GM21360 (cell line): ENCODE results near the gene LRATD1.

ENCODE experiments used
- ATAC-seq: cut with Tn5 transposase; IDR thresholded peaks from one replicate; pipeline ENCODE4 v1.9.1; 2021; ENCODE audit warnings: mild to moderate bottlenecking, moderate library complexity; ENCODE audit not compliant: unreplicated experiment

Gene LRATD1

DNA sequence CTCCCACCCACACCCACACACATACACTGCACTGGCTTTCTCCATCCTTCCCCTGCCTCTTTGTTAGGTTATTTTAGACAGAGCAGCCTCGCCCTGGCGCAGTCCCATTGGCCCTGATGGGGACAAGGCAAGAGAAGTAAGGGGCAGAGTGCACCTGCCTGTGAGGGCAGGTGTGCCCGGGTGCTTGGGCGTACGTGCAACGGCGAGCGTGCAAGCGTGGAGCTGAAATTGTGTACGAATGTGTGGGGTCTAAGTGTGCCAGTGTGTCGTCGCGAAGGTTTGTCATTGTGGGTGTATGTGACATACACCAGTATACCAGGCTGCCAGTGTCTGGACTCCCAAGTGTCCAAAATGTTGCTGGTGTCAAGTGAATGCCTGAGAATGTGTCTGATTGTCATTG is 544 bp downstream of the LRATD1 start:
- no peak for ATAC-seq

DNA sequence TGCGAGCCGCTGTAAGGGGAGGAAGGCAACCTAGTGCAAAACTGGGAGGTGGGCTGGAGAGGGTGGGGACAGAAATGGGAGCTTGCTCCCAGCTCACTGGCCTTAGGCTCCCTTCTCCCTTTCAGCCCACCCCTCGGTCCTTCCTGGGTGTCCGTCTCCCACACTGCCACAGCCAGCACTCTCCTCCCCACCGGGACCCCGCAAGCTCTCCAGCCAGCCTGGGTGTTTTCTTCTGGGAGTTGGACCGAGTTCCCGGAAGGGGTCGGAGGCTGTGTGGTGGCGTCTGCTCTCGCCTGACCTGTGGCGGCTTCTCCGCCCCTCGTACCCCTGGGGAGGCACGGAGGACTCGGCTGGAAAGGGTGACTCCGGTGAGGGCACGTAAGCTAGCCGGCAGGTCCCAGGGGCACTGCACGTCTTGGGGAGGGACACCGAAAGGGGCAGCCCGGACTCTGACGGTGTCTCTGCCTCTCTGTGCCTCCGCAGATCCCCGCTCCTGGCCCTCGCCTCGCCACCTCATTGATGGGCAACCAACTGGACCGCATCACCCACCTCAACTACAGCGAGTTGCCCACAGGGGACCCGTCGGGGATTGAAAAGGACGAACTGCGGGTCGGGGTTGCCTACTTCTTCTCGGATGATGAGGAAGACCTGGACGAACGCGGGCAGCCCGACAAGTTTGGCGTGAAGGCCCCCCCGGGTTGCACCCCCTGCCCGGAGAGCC is 1.1 kb downstream of the LRATD1 start:
- ATAC-seq, result no peak

DNA sequence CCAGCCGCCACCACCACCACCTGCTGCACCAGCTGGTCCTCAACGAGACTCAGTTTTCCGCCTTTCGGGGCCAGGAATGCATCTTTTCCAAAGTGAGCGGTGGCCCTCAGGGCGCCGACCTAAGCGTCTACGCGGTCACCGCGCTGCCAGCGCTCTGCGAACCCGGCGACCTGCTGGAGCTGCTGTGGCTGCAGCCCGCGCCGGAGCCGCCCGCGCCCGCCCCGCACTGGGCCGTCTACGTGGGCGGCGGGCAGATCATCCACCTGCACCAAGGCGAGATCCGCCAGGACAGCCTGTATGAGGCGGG is 1.6 kb downstream of the LRATD1 start:
- no peak for ATAC-seq

DNA sequence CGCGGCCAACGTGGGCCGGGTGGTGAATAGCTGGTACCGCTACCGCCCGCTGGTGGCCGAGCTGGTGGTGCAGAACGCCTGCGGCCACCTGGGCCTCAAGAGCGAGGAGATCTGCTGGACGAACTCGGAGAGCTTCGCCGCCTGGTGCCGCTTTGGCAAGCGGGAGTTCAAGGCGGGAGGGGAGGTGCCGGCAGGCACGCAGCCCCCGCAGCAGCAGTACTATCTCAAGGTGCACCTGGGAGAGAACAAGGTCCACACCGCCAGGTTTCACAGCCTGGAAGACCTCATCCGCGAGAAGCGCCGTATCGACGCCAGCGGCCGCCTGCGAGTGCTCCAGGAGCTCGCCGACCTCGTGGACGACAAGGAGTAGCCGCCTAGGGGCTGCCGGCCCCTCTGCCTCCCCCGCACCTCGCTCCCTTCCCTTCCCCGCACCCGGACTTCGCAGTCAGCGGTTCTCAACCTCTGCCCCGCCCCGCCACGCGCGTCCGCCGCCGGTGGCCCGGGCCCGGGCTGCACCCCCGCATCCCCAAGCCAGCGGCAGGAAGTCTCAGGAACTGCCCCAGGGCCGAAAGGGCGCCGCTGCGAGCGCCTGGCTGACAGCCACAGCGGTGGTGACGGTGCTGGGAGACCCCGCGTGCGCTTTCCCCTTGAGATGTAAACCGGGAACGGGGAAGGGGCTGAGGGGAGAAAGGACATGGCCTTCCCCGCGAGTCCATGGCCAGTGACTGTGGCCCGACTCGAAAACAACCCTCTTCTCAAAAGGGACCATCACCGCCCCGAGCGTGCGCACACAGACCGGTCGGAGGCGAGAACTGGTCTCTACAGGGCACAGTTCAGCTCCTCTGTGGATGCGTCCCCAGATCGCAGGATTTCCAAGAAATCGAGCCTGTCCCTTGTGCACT is 2.2 kb downstream of the LRATD1 start:
- ATAC-seq, result peak; percentile 47

DNA sequence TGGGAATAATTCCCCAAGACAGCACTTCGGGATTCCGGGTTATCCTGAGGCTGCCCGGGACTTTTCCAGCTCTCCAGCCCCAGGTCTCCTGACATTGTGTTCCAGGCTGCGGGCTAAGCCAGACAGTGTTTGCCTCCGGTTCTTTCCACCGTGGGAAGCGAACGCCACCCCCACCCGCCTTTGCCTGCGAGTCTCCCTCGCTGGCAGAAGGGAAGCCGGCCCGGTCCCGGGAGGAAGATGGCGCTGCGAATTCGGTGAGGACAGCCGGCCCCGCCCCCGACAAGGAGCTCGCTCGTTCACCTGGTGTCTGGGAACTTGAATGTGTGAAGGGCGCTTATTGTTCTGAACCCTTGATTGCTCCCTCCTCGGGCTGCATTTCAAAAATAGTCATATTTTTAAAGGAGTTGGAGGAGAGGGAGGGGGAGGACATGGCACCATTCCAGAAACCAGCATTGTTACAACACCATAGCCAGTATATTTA is 2.9 kb downstream of the LRATD1 start:
- ATAC-seq, result no peak

DNA sequence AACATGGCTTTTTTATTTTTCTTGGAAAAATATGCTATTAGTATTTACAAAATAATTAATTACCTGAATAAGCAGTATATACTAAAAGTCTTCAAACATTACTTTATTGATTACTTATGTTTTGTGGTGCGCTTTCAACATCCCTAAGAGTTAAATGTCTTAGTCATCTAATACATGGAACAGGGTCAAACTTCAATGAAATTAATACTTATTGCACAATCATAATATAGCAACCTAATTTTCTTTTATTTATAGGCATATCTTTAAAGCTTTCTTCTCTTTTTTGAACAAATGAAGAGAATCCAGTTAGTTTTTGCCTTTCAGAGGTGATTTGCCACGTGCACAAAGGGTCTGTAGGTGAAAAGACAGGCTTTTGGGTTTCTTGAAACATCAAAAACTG is 6.0 kb downstream of the LRATD1 start:
- no peak for ATAC-seq

DNA sequence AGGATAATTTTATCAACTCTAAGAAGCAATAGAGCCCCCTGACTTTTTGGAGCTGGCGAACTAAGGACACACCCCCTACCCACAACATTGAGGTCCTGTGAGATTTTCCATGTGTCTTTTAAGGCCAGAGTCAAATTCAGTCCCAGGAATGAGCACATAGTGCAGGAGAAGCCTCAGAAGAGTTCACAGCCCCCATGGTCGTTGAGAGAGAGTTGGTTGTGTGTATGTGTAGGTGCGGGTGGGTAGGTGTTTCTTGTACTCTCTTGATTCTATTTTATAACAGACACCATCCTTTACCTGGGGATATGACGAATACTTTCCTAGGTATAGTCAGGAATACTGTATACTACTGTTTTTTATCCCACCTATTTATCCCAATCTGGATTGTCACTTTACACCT is 8.6 kb downstream of the LRATD1 start:
- no peak for ATAC-seq

DNA sequence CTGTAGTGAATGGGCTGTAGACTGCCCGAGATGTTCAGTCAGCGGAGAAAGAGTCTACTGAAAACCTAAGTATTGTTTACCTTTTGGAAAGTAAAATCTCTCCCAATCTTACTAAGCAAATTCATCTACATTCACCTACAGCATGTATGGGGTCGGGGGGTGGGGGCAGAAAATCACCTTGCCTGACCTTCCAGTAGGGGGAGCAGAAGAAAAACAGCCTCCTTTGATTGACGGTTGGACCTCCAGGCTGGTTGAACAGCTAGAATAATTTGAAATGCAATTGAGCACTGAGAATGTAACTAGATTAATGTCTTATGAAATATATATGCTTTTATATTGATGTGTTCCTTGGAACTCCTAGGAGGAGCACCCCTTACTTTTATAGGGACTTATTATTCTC is 10.0 kb downstream of the LRATD1 start:
- no peak for ATAC-seq

DNA sequence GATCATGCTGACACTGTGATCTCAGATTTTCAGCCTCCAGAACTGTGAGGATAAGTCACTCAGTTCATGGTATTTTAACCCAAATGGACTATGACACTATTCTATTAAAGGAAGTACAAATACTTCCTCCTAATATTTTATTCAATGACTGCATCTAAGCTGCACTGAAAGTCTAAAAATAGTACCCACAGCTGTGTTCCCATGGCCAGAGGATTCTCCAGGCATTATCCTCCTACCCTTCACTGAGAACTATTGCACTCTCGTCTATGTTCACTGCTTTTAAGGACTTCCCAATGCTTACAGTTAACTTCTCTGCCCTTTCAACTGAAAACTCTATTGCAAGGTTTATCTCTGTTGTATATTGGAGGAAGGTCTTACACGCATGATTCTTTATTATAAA is 15.2 kb downstream of the LRATD1 start:
- ATAC-seq, result no peak

DNA sequence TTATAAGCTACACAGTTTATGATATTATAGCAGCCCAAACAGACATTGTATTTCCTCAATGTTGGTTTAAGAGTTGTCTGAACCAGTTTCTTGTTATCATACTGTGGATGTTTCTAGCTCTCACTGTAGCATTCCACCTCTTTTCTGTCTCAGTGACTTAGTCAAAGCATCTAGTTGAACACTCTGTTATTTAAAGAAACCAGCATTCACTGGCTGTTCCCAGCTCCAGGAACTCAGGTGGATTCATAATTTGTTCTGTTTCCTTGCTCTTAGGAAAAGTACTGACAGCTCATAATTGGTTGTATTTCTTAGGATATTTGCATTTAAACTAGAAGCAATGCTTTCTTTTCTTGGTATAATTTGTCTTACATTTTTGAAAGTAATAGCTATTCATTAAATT is 17.5 kb downstream of the LRATD1 start:
- ATAC-seq, result no peak

DNA sequence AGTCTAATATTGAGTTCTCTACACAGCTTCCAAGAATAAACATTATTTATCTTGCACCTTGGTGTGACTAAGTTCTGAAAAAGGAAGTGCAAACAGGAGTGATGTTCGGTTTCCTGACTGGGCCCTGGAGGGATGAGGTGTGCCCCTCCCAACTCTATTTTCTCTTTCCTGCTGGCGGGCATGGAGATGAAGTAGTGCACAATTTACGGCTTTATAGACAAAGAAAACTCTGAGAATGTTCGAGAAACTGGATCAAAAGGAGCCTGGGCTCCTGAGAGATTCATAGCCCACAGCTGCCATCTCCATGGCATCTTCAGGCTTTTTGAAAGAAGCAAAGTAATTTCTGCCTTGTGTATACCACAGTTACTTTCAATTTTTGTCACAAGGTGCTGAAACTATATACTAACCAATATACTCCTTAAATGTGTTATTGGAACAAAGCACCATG is 22.3 kb downstream of the LRATD1 start:
- ATAC-seq, result peak; percentile 95

DNA sequence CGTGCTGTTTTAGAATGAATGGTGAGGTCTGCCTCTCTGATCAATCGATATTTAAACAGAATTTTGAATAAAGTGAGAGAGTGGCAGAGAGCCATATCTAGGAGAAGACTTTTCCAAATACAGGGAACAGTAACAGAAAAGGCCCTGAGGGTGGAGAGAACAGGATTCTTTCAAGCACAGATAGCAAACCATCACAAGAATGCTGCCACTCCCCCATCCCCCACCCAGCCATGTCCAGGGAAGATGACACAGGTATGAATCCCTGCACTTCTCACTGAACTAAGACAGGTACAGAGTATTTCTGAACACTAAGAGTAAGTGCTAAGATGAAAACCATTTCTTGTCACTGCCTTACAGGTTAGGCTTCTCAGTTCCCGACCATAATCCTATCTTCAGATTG is 23.6 kb downstream of the LRATD1 start:
- no peak for ATAC-seq

DNA sequence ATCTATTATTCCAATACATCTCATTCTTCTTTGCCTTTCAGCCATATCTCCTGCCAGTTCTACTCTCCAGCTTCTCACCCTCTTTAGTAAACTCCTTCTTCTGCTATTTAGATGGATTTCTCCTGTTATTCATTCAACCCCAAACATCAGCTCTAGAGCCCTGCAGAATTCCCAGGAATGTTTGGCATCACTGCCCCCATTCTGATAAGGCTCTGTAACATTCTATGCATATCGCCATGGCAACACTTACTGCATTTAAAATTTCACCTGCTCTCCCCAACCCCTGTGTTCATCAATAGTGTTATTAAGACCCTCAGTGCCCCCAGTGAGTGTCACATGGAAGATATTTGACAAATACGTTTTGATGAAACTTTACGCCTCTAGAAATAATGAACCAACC is 28.6 kb downstream of the LRATD1 start:
- no peak for ATAC-seq

DNA sequence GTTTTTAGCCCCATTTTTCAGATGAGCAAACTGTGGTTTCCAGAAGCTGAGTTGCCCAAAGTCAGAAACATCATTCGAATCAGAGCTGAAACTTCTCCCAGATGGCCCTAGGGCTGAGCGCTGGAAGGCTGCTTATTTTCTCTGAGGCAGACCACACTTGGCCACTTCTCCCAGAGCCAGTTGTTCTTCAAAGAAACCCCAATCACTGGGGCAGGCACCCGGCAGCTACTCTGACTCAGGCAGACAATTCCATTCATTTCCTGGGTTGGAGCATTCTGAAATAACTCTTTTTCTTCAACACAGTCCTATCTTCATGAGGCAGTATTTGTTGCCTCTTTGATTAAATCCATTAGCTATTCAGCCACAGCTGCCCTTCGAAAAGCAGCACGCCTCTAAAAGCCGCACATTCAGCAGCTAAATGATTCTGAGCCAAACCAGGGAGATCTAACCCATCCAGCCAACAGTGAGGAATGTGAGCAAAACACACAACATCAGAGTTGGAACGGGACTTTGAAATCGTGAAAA is 40.9 kb downstream of the LRATD1 start:
- ATAC-seq, result no peak

DNA sequence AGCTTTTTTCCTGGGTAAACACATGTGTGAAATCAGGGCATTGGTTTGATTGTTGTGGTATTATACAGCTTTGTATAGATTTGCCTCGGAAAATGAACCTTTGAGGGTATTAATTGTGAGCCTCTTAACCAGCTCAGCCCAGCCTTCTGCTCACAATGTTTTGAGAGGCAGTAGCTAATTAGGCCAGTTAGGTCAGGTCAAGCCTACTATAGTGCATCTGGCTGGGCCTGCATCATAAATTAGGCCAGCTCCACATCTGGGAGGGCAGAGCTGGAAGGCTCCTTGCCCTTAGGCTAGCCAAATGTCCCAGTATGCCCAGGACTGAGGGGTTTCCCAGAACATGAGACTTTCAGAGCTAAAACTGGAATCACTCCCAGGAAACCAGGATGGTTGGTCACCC is 43.0 kb downstream of the LRATD1 start:
- no peak for ATAC-seq

DNA sequence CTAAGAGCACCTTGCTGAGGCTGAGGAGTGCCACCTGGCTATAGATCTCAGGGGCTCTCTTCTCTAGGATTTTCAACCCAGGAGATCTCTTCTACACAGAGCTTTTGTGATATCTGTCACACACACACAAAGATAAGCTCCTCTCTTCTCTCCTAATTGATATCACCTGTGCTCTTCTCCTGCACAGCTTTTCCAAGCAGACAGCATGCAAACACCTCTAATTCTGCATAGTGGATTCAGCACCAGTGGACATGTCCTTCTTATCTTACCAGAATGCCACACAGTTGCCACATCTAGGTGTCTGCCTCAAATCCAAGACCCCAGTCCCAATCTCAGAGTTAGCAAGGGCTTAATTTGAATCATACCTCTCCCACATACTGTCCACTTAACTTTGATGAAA is 43.9 kb downstream of the LRATD1 start:
- no peak for ATAC-seq

DNA sequence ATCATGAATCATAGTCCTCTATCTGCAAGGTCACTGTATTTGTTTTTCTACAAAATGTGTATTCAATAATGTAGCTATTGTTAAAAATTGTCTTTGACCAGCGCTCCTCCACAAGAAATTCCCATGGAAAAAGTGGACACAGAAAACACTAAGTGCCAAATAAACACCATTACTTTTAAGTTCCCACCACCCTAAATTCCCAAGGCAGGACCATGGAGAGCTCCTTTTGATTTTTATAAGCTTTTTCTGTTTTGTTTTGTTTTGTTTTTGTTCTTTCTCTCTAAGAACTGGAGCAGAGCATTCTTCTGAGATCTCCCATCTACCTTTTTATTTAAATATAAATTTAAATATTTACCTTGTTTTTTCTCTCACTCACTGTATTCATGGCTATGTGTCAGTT is 44.5 kb downstream of the LRATD1 start:
- ATAC-seq, result no peak

DNA sequence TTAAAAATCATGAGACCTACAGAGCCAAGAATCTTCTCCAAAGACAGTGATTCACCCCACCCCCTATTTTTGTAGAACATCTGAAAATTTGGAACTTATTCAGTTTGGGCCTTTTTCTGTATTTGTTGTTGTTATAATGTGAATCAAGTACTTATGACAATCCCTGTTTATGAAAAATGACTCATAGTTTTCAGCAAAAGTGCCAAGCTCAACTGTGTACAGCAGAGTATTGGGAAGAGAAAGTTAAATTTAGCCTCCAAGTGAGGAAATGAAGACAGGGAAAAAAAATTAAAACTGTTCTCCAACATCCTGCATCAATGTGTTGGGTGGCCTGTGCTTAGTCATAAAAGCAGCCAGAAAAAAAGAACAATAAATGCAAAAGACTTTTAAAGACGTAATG is 46.2 kb downstream of the LRATD1 start:
- no peak for ATAC-seq

DNA sequence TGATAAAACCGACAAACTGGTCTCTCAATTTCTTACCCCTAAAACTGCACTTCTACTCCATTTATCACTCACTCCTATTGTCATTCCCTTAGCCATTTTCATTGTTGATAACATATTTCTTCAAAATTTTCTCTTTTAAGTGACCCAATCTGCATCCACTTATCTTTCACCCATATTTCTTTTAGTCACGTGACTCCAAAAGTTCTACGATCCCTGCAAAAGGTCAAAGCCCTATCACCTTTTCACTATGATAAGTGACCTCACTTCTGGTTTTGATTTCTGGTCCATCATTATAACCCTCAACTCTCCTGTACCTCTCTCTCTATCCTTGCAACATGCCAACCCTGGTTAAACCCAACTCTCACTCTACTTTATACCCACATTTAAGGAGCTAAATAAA is 49.1 kb downstream of the LRATD1 start:
- ATAC-seq, result no peak
